Panc1 (cell line): ENCODE data around the gene CAMK2A. TPM values are rescaled to one million over a fixed set of nuclear protein-coding genes. Genes with fewer than 3 reads are reported as not detected.

Experiments
- ATAC-seq: fragments of 200-7000 bp; cut with Tn5 transposase; 2 replicates; pipeline ENCODE4 v1.9.1; 2020; ENCODE audit warnings: mild to moderate bottlenecking, moderate library complexity
- BruUV-seq: library from RNA; stranded (reverse); fragments of 400-500 nt; replicated peaks from 2 replicates; lab custom pipeline; 2021; lab: Mats Ljungman, UMichigan
- CTCF ChIA-PET: fragments of 300-600 bp; sonication (Branson Sonifier 250); formaldehyde crosslinking; loops from one replicate; lab custom pipeline; 2022; ENCODE audit warnings: antibody characterized with exemption; lab: Charles Lee
- POLR2A ChIA-PET: fragments of 300-600 bp; sonication (Branson Sonifier 250); formaldehyde crosslinking; loops from one replicate; lab custom pipeline; 2022; ENCODE audit warnings: antibody characterized with exemption; lab: Charles Lee
- DNase-seq: peaks from one replicate; pipeline ENCODE4 v3.0.0-alpha.2; 2010; ENCODE audit warnings: low read depth, low spot score
- H3K27ac ChIP-seq: 2 replicates; pipeline ENCODE4 v1.5.1; 2011; ENCODE audit warnings: mild to moderate bottlenecking, low read length, inconsistent platforms
- H3K27me3 ChIP-seq: fragments of 200-500 bp; sonication (Bioruptor generic); 2 replicates; pipeline ENCODE4 v1.6.0; 2014; ENCODE audit warnings: low read length, inconsistent platforms; ENCODE audit not compliant: control insufficient read depth, insufficient read depth
- H3K36me3 ChIP-seq: fragments of 200-500 bp; sonication (Bioruptor generic); 2 replicates; pipeline ENCODE4 v1.5.1; 2014; ENCODE audit warnings: inconsistent platforms, mild to moderate bottlenecking, low read length, moderate library complexity; ENCODE audit not compliant: control insufficient read depth, insufficient read depth
- H3K4me1 ChIP-seq: 2 replicates; pipeline ENCODE4 v1.5.1; 2011; ENCODE audit warnings: inconsistent platforms, mild to moderate bottlenecking, low read length, moderate library complexity; ENCODE audit not compliant: control insufficient read depth, insufficient read depth
- H3K4me3 ChIP-seq, 2 experiments: 2 replicates each; pipeline ENCODE4 v1.5.1; 2011 to 2012; ENCODE audit warnings: low read depth in 2 of 2, low read length in 2 of 2, mild to moderate bottlenecking in 2 of 2, inconsistent platforms in 1 of 2, moderate library complexity in 1 of 2
- H3K9me3 ChIP-seq: fragments of 200-500 bp; sonication (Bioruptor generic); 2 replicates; pipeline ENCODE4 v1.5.1; 2014; ENCODE audit warnings: low read depth, mild to moderate bottlenecking, inconsistent platforms, low read length, moderate library complexity; ENCODE audit not compliant: control insufficient read depth, insufficient read depth
- CTCF ChIP-seq: fragments of 450-650 bp; IDR thresholded peaks from 2 replicates; pipeline ENCODE4 v1.5.1; 2017; ENCODE audit warnings: mild to moderate bottlenecking
- POLR2AphosphoS5 ChIP-seq: IDR thresholded peaks from 2 replicates; pipeline ENCODE4 v1.6.1; 2012; ENCODE audit warnings: mild to moderate bottlenecking, low read depth, low read length, moderate library complexity
- REST ChIP-seq, 2 experiments: IDR thresholded peaks; 2 replicates each; pipeline ENCODE4 v1.6.1; 2011 to 2012; ENCODE audit warnings: low read depth in 2 of 2, control low read depth in 1 of 2, low read length in 1 of 2, mild to moderate bottlenecking in 1 of 2, moderate library complexity in 1 of 2; ENCODE audit not compliant: insufficient read depth in 1 of 2
- SIN3A ChIP-seq: IDR thresholded peaks from 2 replicates; pipeline ENCODE4 v1.6.1; 2012; ENCODE audit warnings: low read depth, mild to moderate bottlenecking, low read length, moderate library complexity, borderline replicate concordance; ENCODE audit not compliant: insufficient read depth
- TCF7L2 ChIP-seq: IDR thresholded peaks from 2 replicates; pipeline ENCODE4 v1.6.1; 2011; ENCODE audit warnings: mild to moderate bottlenecking, low read depth, low read length, inconsistent platforms
- in situ Hi-C: cut with HindIII; loops from 2 replicates; pipeline ENCODE4 v1.10.0; 2016; ENCODE audit warnings: low sequenced_read_pairs, low pct_unique_long_range_greater_than_20kb
- intact Hi-C: fragments of 100-400 bp; cut with micrococcal nuclease; formaldehyde crosslinking; loops from one replicate; pipeline ENCODE4 v1.10.0; 2022; ENCODE audit not compliant: unreplicated experiment
- total RNA-seq: library from RNA; stranded (reverse); gene quantifications from one replicate; pipeline ENCODE4 v1.2.1, GENCODE V29; 2021; ENCODE audit not compliant: unreplicated experiment

CAMK2A gene
- total RNA-seq, 1 experiment from 2014 or later: 0.51 TPM

GRCh38 chr5:150182774-150183173, 106.8 kb downstream of the CAMK2A start:
- DNase-seq: no peak
- H3K27me3 ChIP-seq: no peaks in the 10 kb centered on the region
- ATAC-seq: no peak
- CTCF ChIA-PET: no interaction called here
- H3K9me3 ChIP-seq: no peaks in the 10 kb centered on the region
- intact Hi-C loops: no loop called here
- H3K36me3 ChIP-seq: no peaks in the 10 kb centered on the region
- BruUV-seq: no TSS peak
- H3K4me1 ChIP-seq: no peaks in the 10 kb centered on the region
- POLR2A ChIA-PET: no interaction called here
- in situ Hi-C loops: no loop called here
- TF ChIP-seq SIN3A: no peak
- no peak for TF ChIP-seq REST (IDR thresholded peaks at IDR 0.05; ENCODE audit: insufficient read depth in 1 of 2, low read depth in 2 of 2, low read length in 1 of 2)
- no peak for TF ChIP-seq CTCF
- no peak overlapping the region for H3K27ac ChIP-seq
- no peak overlapping the region for H3K4me3 ChIP-seq

GRCh38 chr5:150181766-150182545, 107.6 kb downstream of the CAMK2A start:
- H3K27me3 ChIP-seq: no peaks in the 10 kb centered on the region
- CTCF ChIA-PET: no interaction called here

More at GRCh38 chr5:150181766-150182545, 107.6 kb downstream of the CAMK2A start:
- no peak overlapping the region for H3K4me3 ChIP-seq
- no peaks in the 10 kb centered on the region for H3K4me1 ChIP-seq
- in situ Hi-C loops: no loop called here
- H3K36me3 ChIP-seq: no peaks in the 10 kb centered on the region
- H3K27ac ChIP-seq: no peak overlapping the region
- no TSS peak for BruUV-seq
- ATAC-seq: peak; percentile 36
- intact Hi-C loops: no loop called here
- POLR2A ChIA-PET: no interaction called here
- DNase-seq: no peak
- TF ChIP-seq SIN3A (no peak), REST (IDR thresholded peaks at IDR 0.05; ENCODE audit: insufficient read depth in 1 of 2, low read depth in 2 of 2, low read length in 1 of 2) (no peak), CTCF (no peak), TCF7L2 (no peak), POLR2AphosphoS5 (no peak)
- no peaks in the 10 kb centered on the region for H3K9me3 ChIP-seq
